ENCODE results near the gene ZNF786.

Gene ZNF786

GRCh38 chr7:149074116-149074885 lies 16.2 kb downstream of the ZNF786 start:
- no peak for TF ChIP-seq CTCF (IDR thresholded peaks at IDR 0.05)

- no peak for TF ChIP-seq CTCF (IDR thresholded peaks at IDR 0.05)
These were observed 18.1 kb downstream of the ZNF786 start for GRCh38 chr7:149072438-149072775.

- 0 out of 2 replicates have a peak, but pooled peaks have one; percentile 7 for TF ChIP-seq CTCF (IDR thresholded peaks at IDR 0.05)
These were observed 18.7 kb downstream of the ZNF786 start for GRCh38 chr7:149071641-149072437.

- TF ChIP-seq CTCF (IDR thresholded peaks at IDR 0.05), result no peak
These were observed 19.3 kb downstream of the ZNF786 start for GRCh38 chr7:149071182-149071635.

GRCh38 chr7:149070372-149071125 lies 20.0 kb downstream of the ZNF786 start:
- no peak for TF ChIP-seq CTCF (IDR thresholded peaks at IDR 0.05)

GRCh38 chr7:149067869-149068268 lies 22.6 kb downstream of the ZNF786 start:
- 0 out of 2 replicates have a peak, but pooled peaks have one; percentile 11 for TF ChIP-seq CTCF (IDR thresholded peaks at IDR 0.05)

- TF ChIP-seq CTCF (IDR thresholded peaks at IDR 0.05), result no peak
These were observed 27.0 kb downstream of the ZNF786 start for GRCh38 chr7:149063476-149063875.

All from LNCAP (cell line).